ENCODE data around the gene EPN3.
A peak's percentile ranks its signal among the peaks of the same experiment; 100 is the strongest.

EPN3 gene

GRCh38 chr17:50535407-50535806, 2.9 kb downstream of the EPN3 start:
- DNase-seq, result no peak

- no peak for DNase-seq
Observed at GRCh38 chr17:50536683-50537646, 4.4 kb downstream of the EPN3 start.

- no peak for DNase-seq
Observed at GRCh38 chr17:50537721-50538548, 5.4 kb downstream of the EPN3 start.

GRCh38 chr17:50538549-50539410, 6.2 kb downstream of the EPN3 start:
- no peak for DNase-seq

- DNase-seq, result no peak
Observed at GRCh38 chr17:50539762-50540559, 7.4 kb downstream of the EPN3 start.

GRCh38 chr17:50540560-50541401, 8.2 kb downstream of the EPN3 start:
- DNase-seq, result no peak

- DNase-seq, result no peak
Observed at GRCh38 chr17:50541402-50541715, 8.8 kb downstream of the EPN3 start.

- DNase-seq, result peak; percentile 68 to 78 (median 72)
Observed at GRCh38 chr17:50541716-50542688, 9.5 kb downstream of the EPN3 start.

- DNase-seq, result no peak
Observed at GRCh38 chr17:50542795-50543774, 10.6 kb downstream of the EPN3 start.

- no peak for DNase-seq
Observed at GRCh38 chr17:50544516-50544915, 12.0 kb downstream of the EPN3 start.

GRCh38 chr17:50545311-50545710, 12.8 kb downstream of the EPN3 start:
- no peak for DNase-seq

GRCh38 chr17:50546701-50547034, 14.1 kb downstream of the EPN3 start:
- no peak for DNase-seq

- peak; percentile 69 to 91 (median 81) for DNase-seq
Observed at GRCh38 chr17:50547035-50547735, 14.7 kb downstream of the EPN3 start, which contains the start of gene SPATA20. Gene SPATA20, plus strand, starts transcription at chr17:50547174. Its CDS starts 35 bp downstream, at chr17:50547209.

- no peak for DNase-seq
Observed at GRCh38 chr17:50547736-50548083, 15.2 kb downstream of the EPN3 start.

GRCh38 chr17:50548831-50549230, 16.3 kb downstream of the EPN3 start:
- no peak for DNase-seq

- no peak for DNase-seq
Observed at GRCh38 chr17:50549256-50549941, 16.9 kb downstream of the EPN3 start.

GRCh38 chr17:50549969-50550368, 17.4 kb downstream of the EPN3 start:
- no peak for DNase-seq

Data from T-helper 1 cell (primary cell).